ENCODE measurements around the gene KYAT1.
"Not testable (repeated sequence)": the region's sequence is repeated elsewhere in the genome, so short reads cannot be mapped to it uniquely, and the experiment has no call there.

The KYAT1 gene

GRCh38 chr9:128847803-128848202 lies 33.9 kb downstream of the KYAT1 start:
- Histone ChIP-seq H3K9ac (ENCODE audit: low read length) (no peak overlapping the region), H3K4me1 (ENCODE audit: control insufficient read depth, insufficient read depth, low read length) (peaks cover 2% of the 10 kb centered on the region), H3K36me3 (ENCODE audit: control insufficient read depth, insufficient read depth, low read length, severe bottlenecking) (no peaks in the 10 kb centered on the region), H3K4me3 (ENCODE audit: low read length) (no peak overlapping the region), H3K27me3 (replicated peaks; ENCODE audit: control insufficient read depth, insufficient read depth, low read length) (no peaks in the 10 kb centered on the region), H3K9me3 (ENCODE audit: control insufficient read depth, low read length) (peaks cover 3% of the 10 kb centered on the region)
- DNase-seq (ENCODE audit: low read depth) = no peak

GRCh38 chr9:128846680-128847030 lies 35.1 kb downstream of the KYAT1 start:
- no peak overlapping the region for H3K4me3 ChIP-seq (ENCODE audit: low read length)
- H3K36me3 ChIP-seq (ENCODE audit: control insufficient read depth, insufficient read depth, low read length, severe bottlenecking) = no peaks in the 10 kb centered on the region
- no peak for DNase-seq (ENCODE audit: low read depth)
- no peak overlapping the region for H3K9ac ChIP-seq (ENCODE audit: low read length)
- H3K9me3 ChIP-seq (ENCODE audit: control insufficient read depth, low read length) = peaks cover 3% of the 10 kb centered on the region
- H3K4me1 ChIP-seq (ENCODE audit: control insufficient read depth, insufficient read depth, low read length) = no peaks in the 10 kb centered on the region
- H3K27me3 ChIP-seq (replicated peaks; ENCODE audit: control insufficient read depth, insufficient read depth, low read length) = no peaks in the 10 kb centered on the region

- peak; percentile 7 for DNase-seq (ENCODE audit: low read depth)
- peaks cover 3% of the 10 kb centered on the region for H3K9me3 ChIP-seq (ENCODE audit: control insufficient read depth, low read length)
These were observed 36.4 kb downstream of the KYAT1 start for GRCh38 chr9:128845186-128845931.

GRCh38 chr9:128843171-128843570 lies 38.6 kb downstream of the KYAT1 start:
- DNase-seq (ENCODE audit: low read depth); H3K9ac ChIP-seq (ENCODE audit: low read length); H3K9me3 ChIP-seq (ENCODE audit: control insufficient read depth, low read length); H3K36me3 ChIP-seq (ENCODE audit: control insufficient read depth, insufficient read depth, low read length, severe bottlenecking); H3K4me3 ChIP-seq (ENCODE audit: low read length); H3K4me1 ChIP-seq (ENCODE audit: control insufficient read depth, insufficient read depth, low read length); H3K27me3 ChIP-seq (replicated peaks; ENCODE audit: control insufficient read depth, insufficient read depth, low read length): not testable (repeated sequence)

More at GRCh38 chr9:128845186-128845931, 36.4 kb downstream of the KYAT1 start:
- Histone ChIP-seq H3K27me3 (replicated peaks; ENCODE audit: control insufficient read depth, insufficient read depth, low read length) (no peaks in the 10 kb centered on the region), H3K36me3 (ENCODE audit: control insufficient read depth, insufficient read depth, low read length, severe bottlenecking) (no peaks in the 10 kb centered on the region), H3K9ac (ENCODE audit: low read length) (no peak overlapping the region), H3K4me3 (ENCODE audit: low read length) (no peak overlapping the region), H3K4me1 (ENCODE audit: control insufficient read depth, insufficient read depth, low read length) (no peaks in the 10 kb centered on the region)

DNA sequence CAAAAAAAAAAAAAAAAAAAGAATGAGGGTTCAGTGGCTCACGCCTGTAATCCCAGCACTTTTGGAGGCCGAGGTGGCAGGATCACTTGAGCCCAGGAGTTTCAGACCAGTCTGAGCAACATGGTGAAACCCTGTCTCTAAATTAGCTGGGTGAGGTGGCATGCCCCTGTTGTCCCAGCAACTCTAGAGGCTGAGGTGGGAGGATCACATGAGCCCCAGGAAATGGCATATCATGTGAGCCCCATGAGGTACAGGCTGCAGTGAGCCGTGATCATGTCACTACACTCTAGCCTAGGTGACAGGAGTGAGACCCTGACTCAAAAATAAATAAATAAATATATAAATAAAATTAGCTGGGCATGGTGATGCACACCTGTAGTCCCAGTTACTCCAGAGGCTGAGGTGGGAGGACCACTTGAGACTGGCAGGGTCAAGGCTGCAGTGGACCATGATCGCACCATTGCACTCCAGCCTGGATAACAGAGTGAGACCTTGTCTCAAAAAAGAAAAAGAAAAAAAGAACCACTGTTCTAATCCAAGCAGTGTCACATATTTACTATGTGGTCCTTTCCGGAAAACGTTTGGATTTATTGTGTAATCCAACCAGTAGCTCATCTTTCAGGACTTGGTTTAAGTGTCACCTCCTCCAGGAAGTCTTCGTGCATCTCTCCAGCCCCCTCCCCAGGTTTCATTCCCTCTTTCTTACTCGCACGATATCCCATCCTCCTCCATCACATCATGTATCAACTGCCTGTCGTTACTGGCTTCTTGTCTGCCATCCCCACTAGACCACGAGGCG lies 39.9 kb downstream of the KYAT1 start:
- Histone ChIP-seq H3K27me3 (replicated peaks; ENCODE audit: control insufficient read depth, insufficient read depth, low read length) (no peaks in the 10 kb centered on the region), H3K36me3 (ENCODE audit: control insufficient read depth, insufficient read depth, low read length, severe bottlenecking) (no peaks in the 10 kb centered on the region), H3K4me1 (ENCODE audit: control insufficient read depth, insufficient read depth, low read length) (no peaks in the 10 kb centered on the region), H3K9me3 (ENCODE audit: control insufficient read depth, low read length) (no peaks in the 10 kb centered on the region), H3K4me3 (ENCODE audit: low read length) (no peak overlapping the region), H3K9ac (ENCODE audit: low read length) (no peak overlapping the region)
- DNase-seq (ENCODE audit: low read depth) = no peak

GRCh38 chr9:128840524-128840923 lies 41.2 kb downstream of the KYAT1 start:
- no peak for DNase-seq (ENCODE audit: low read depth)
- Histone ChIP-seq H3K36me3 (ENCODE audit: control insufficient read depth, insufficient read depth, low read length, severe bottlenecking) (no peaks in the 10 kb centered on the region), H3K27me3 (replicated peaks; ENCODE audit: control insufficient read depth, insufficient read depth, low read length) (no peaks in the 10 kb centered on the region), H3K4me3 (ENCODE audit: low read length) (no peak overlapping the region), H3K4me1 (ENCODE audit: control insufficient read depth, insufficient read depth, low read length) (no peaks in the 10 kb centered on the region), H3K9me3 (ENCODE audit: control insufficient read depth, low read length) (no peaks in the 10 kb centered on the region), H3K9ac (ENCODE audit: low read length) (no peak overlapping the region)

- no peaks in the 10 kb centered on the region for H3K4me1 ChIP-seq (ENCODE audit: control insufficient read depth, insufficient read depth, low read length)
- no peaks in the 10 kb centered on the region for H3K9me3 ChIP-seq (ENCODE audit: control insufficient read depth, low read length)
- H3K9ac ChIP-seq (ENCODE audit: low read length) = no peak overlapping the region
- H3K36me3 ChIP-seq (ENCODE audit: control insufficient read depth, insufficient read depth, low read length, severe bottlenecking) = no peaks in the 10 kb centered on the region
- H3K27me3 ChIP-seq (replicated peaks; ENCODE audit: control insufficient read depth, insufficient read depth, low read length) = no peaks in the 10 kb centered on the region
- H3K4me3 ChIP-seq (ENCODE audit: low read length) = no peak overlapping the region
- DNase-seq (ENCODE audit: low read depth) = no peak
These were observed 43.4 kb downstream of the KYAT1 start for GRCh38 chr9:128838338-128838737.

GRCh38 chr9:128836509-128837145 lies 45.1 kb downstream of the KYAT1 start:
- no peaks in the 10 kb centered on the region for H3K27me3 ChIP-seq (replicated peaks; ENCODE audit: control insufficient read depth, insufficient read depth, low read length)
- no peaks in the 10 kb centered on the region for H3K36me3 ChIP-seq (ENCODE audit: control insufficient read depth, insufficient read depth, low read length, severe bottlenecking)
- no peaks in the 10 kb centered on the region for H3K9me3 ChIP-seq (ENCODE audit: control insufficient read depth, low read length)
- no peak overlapping the region for H3K9ac ChIP-seq (ENCODE audit: low read length)
- DNase-seq (ENCODE audit: low read depth) = no peak
- H3K4me1 ChIP-seq (ENCODE audit: control insufficient read depth, insufficient read depth, low read length) = no peaks in the 10 kb centered on the region
- H3K4me3 ChIP-seq (ENCODE audit: low read length) = no peak overlapping the region

DNA sequence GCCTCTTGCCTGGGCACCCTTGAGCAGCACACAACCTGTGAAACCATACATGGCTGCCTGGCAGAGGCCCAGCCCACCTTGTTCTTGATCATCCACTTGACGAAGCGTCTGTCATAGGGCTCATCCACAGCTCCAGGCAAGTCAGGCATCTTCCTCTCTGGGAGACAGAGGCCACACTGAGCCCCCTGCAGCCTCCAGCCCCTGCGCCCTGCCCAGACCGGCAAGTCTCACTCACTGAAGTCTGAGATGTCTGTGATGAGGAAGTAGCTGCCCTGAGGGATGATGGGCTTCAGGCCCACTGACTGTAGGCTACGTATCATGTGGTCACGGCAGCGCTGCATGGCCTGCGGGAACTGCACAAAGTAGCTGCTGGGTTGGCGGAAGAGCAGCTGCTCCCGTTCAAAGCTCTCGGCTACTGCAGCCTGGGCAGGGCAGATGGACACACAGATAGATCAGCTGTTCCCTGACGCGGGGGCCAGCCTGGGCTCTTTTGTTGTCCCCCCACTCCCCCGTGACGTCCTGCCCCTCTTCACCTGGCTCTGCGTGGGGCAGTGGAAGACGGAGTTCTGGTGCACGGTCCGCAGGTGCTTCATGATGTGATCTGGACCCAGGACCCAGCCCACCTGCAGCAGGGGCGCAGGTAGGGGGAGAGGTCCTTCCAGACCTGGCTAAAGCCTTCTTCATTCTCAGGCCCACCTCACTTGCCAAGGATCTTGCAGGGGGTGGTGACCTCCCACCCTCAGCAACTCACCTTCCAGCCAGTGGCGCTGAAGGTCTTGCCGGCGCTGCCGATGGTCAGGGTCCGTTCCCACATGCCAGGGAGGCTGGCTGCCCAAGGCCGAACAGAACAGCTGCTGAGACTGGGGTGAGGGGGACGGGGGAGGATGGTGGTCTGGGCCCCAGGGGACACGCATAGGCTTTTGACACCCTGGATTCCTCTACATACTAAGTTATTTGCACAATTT lies 46.2 kb downstream of the KYAT1 start:
- no peak for DNase-seq (ENCODE audit: low read depth)
- Histone ChIP-seq H3K4me3 (ENCODE audit: low read length) (no peak overlapping the region), H3K9me3 (ENCODE audit: control insufficient read depth, low read length) (no peaks in the 10 kb centered on the region), H3K27me3 (replicated peaks; ENCODE audit: control insufficient read depth, insufficient read depth, low read length) (no peaks in the 10 kb centered on the region), H3K36me3 (ENCODE audit: control insufficient read depth, insufficient read depth, low read length, severe bottlenecking) (no peaks in the 10 kb centered on the region), H3K4me1 (ENCODE audit: control insufficient read depth, insufficient read depth, low read length) (no peaks in the 10 kb centered on the region), H3K9ac (ENCODE audit: low read length) (no peak overlapping the region)

DNA sequence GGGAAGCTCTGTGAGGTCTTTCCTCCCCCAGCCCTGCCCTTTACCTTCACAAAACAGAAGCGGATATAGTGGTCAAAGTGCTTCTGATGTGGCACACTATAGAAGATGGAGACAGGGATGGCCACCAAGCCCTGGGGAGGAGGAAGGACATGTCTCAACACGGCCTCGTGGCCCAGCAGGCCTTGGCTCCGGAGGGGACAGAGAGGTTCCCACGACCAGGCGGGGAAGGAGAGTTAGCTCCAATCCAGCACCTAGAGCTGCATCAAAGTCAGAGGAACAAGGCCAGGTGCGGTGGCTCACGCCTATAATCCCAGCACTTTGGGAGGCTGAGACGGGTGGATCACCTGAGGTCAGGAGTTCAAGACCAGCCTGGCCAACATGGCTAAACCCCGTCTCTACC lies 48.1 kb downstream of the KYAT1 start:
- no peak overlapping the region for H3K4me3 ChIP-seq (ENCODE audit: low read length)
- no peak overlapping the region for H3K9ac ChIP-seq (ENCODE audit: low read length)

More for the DNA sequence above, 48.1 kb downstream of the KYAT1 start:
- peaks cover 4% of the 10 kb centered on the region for H3K4me1 ChIP-seq (ENCODE audit: control insufficient read depth, insufficient read depth, low read length)
- no peaks in the 10 kb centered on the region for H3K9me3 ChIP-seq (ENCODE audit: control insufficient read depth, low read length)
- no peaks in the 10 kb centered on the region for H3K36me3 ChIP-seq (ENCODE audit: control insufficient read depth, insufficient read depth, low read length, severe bottlenecking)
- H3K27me3 ChIP-seq (replicated peaks; ENCODE audit: control insufficient read depth, insufficient read depth, low read length) = no peaks in the 10 kb centered on the region
- DNase-seq (ENCODE audit: low read depth) = no peak

All from adipocyte (in vitro differentiated cells).